DOHH2 (cell line): ENCODE results near the gene PLCL1.

Experiments used
- H3F3A ChIP-seq: fragments of 200-600 bp; sonication (generic), shearing (Covaris generic); 2 replicates; pipeline ENCODE4 v1.6.0; 2016; ENCODE audit warnings: antibody characterized with exemption, mild to moderate bottlenecking; ENCODE audit not compliant: control insufficient read depth, insufficient read depth
- H3K27ac ChIP-seq: fragments of 200-600 bp; sonication (generic); 2 replicates; pipeline ENCODE4 v1.5.1; 2014; ENCODE audit warnings: low read depth, mild to moderate bottlenecking, low read length, moderate library complexity
- H3K27me3 ChIP-seq: fragments of 200-600 bp; sonication (generic); 2 replicates; pipeline ENCODE4 v1.6.1; 2014; ENCODE audit warnings: mild to moderate bottlenecking, low read length, mixed read lengths; ENCODE audit not compliant: control insufficient read depth
- H3K36me3 ChIP-seq: fragments of 200-600 bp; sonication (generic); 2 replicates; pipeline ENCODE4 v1.6.1; 2014; ENCODE audit warnings: mild to moderate bottlenecking, low read length, moderate library complexity, mixed read lengths; ENCODE audit not compliant: control insufficient read depth
- H3K4me1 ChIP-seq: fragments of 200-600 bp; sonication (generic); 2 replicates; pipeline ENCODE4 v1.6.1; 2014; ENCODE audit warnings: mild to moderate bottlenecking, low read length, mixed read lengths; ENCODE audit not compliant: control insufficient read depth
- H3K4me2 ChIP-seq: fragments of 200-600 bp; sonication (generic); 2 replicates; pipeline ENCODE4 v1.6.0; 2014; ENCODE audit warnings: mild to moderate bottlenecking, low read length, moderate library complexity
- H3K4me3 ChIP-seq: fragments of 200-600 bp; sonication (generic); 2 replicates; pipeline ENCODE4 v1.5.1; 2014; ENCODE audit warnings: mild to moderate bottlenecking, low read length, mixed read lengths
- H3K79me2 ChIP-seq: fragments of 200-600 bp; sonication (generic); 2 replicates; pipeline ENCODE4 v1.6.1; 2014; ENCODE audit warnings: mild to moderate bottlenecking, low read length, mixed read lengths; ENCODE audit not compliant: control insufficient read depth
- H3K9me2 ChIP-seq: fragments of 200-600 bp; sonication (generic); replicated peaks from 2 replicates; pipeline ENCODE4 v1.6.1; 2014; ENCODE audit warnings: mild to moderate bottlenecking, low read length, mixed read lengths; ENCODE audit not compliant: control insufficient read depth
- H3K9me3 ChIP-seq: fragments of 200-600 bp; sonication (generic); 2 replicates; pipeline ENCODE4 v1.6.1; 2014; ENCODE audit warnings: antibody characterized with exemption, low read length, mixed read lengths; ENCODE audit not compliant: control insufficient read depth, insufficient read depth
- H4K20me1 ChIP-seq: fragments of 200-600 bp; sonication (generic); 2 replicates; pipeline ENCODE4 v1.6.0; 2014; ENCODE audit warnings: low read depth, mild to moderate bottlenecking, antibody characterized with exemption, low read length, moderate library complexity; ENCODE audit not compliant: control insufficient read depth, insufficient read depth
- CTCF ChIP-seq: fragments of 200-600 bp; sonication (generic); IDR thresholded peaks from one replicate; pipeline ENCODE4 v1.5.1; 2014; ENCODE audit warnings: antibody characterized with exemption, mild to moderate bottlenecking, low read depth, low read length; ENCODE audit not compliant: poor library complexity, severe bottlenecking
- EZH2phosphoT487 ChIP-seq: fragments of 200-600 bp; sonication (generic); IDR thresholded peaks from 2 replicates; pipeline ENCODE4 v1.6.1; 2017; ENCODE audit warnings: borderline replicate concordance, mild to moderate bottlenecking, antibody characterized with exemption, low read length, moderate library complexity, mixed read lengths

The PLCL1 gene

GRCh38 chr2:198097630-198098029 is 293.2 kb downstream of the PLCL1 start:
- H3F3A ChIP-seq: no peaks in the 10 kb centered on the region
- H3K4me3 ChIP-seq: no peak overlapping the region
- H3K27ac ChIP-seq: no peak overlapping the region
- H3K79me2 ChIP-seq: no peaks in the 10 kb centered on the region
- H3K9me2 ChIP-seq: no peaks in the 10 kb centered on the region
- H3K9me3 ChIP-seq: no peaks in the 10 kb centered on the region
- H3K4me2 ChIP-seq: no peak overlapping the region
- H3K27me3 ChIP-seq: no peaks in the 10 kb centered on the region; the same call in 1 of the 2 replicates
- H3K4me1 ChIP-seq: no peaks in the 10 kb centered on the region
- TF ChIP-seq CTCF (no peak), EZH2phosphoT487 (no peak)
- H4K20me1 ChIP-seq: no peaks in the 10 kb centered on the region
- H3K36me3 ChIP-seq: no peaks in the 10 kb centered on the region

- no peaks in the 10 kb centered on the region for H3F3A ChIP-seq
- H3K36me3 ChIP-seq: no peaks in the 10 kb centered on the region
- no peaks in the 10 kb centered on the region; the same call in 1 of the 2 replicates for H3K27me3 ChIP-seq
- no peak for TF ChIP-seq EZH2phosphoT487
- no peak for TF ChIP-seq CTCF
- H3K4me3 ChIP-seq: no peak overlapping the region
- H3K79me2 ChIP-seq: no peaks in the 10 kb centered on the region
- H3K4me2 ChIP-seq: no peak overlapping the region
- H3K9me3 ChIP-seq: no peaks in the 10 kb centered on the region
- no peak overlapping the region for H3K27ac ChIP-seq
- no peaks in the 10 kb centered on the region for H4K20me1 ChIP-seq
- H3K4me1 ChIP-seq: no peaks in the 10 kb centered on the region
- no peaks in the 10 kb centered on the region for H3K9me2 ChIP-seq
Observed at GRCh38 chr2:198098386-198098785, 294.0 kb downstream of the PLCL1 start.

DNA sequence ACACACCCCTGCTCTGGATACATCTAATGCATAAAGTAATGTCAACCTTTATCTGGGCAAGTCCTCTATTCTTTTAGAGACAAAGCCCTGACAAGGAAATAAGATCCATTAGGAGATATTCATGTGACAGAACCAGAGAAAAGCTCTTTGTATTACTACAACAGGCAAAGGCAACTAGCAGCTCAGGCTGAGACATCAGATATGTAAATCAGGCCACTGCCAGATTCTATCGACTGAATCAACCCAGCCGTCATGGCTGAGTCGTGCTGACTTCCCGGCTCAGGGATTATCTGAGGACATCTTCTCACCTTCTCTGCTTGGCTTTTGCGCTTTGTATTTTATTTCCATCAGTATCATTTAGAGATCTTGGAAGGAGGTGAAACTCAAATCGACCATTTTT is 294.5 kb downstream of the PLCL1 start:
- no peaks in the 10 kb centered on the region for H4K20me1 ChIP-seq
- H3K4me2 ChIP-seq: no peak overlapping the region
- no peak for TF ChIP-seq CTCF
- no peak for TF ChIP-seq EZH2phosphoT487
- no peaks in the 10 kb centered on the region for H3K9me2 ChIP-seq
- no peak overlapping the region for H3K27ac ChIP-seq
- H3K9me3 ChIP-seq: no peaks in the 10 kb centered on the region
- no peaks in the 10 kb centered on the region for H3K4me1 ChIP-seq
- no peaks in the 10 kb centered on the region; the same call in 1 of the 2 replicates for H3K27me3 ChIP-seq
- H3K79me2 ChIP-seq: no peaks in the 10 kb centered on the region
- no peaks in the 10 kb centered on the region for H3F3A ChIP-seq
- no peaks in the 10 kb centered on the region for H3K36me3 ChIP-seq
- no peak overlapping the region for H3K4me3 ChIP-seq

DNA sequence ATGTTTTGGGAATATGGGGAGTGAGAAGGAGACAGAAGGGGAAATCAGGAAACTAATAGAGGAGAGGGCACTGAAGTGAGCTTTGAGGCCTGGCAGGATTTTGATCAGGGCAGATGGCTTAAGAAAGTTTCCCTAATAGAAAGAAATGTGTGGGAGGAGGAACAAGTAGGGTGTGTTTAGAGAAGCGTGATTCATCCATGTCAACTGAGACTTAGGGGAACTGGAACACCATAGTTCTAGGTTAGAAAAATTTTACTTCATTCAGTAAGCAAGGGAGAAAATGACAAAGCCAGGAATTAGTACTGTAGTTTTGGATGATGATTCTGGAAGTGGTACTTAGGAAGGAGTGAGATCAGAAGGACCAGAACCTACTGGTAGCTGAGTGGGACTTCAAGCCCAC is 296.0 kb downstream of the PLCL1 start:
- H3K36me3 ChIP-seq: no peaks in the 10 kb centered on the region
- H3K27me3 ChIP-seq: no peaks in the 10 kb centered on the region; the same call in 1 of the 2 replicates
- H3K79me2 ChIP-seq: no peaks in the 10 kb centered on the region
- H3K4me3 ChIP-seq: no peak overlapping the region
- H3K27ac ChIP-seq: no peak overlapping the region
- H3K4me2 ChIP-seq: no peak overlapping the region
- no peak for TF ChIP-seq CTCF
- no peak for TF ChIP-seq EZH2phosphoT487
- H3K9me3 ChIP-seq: no peaks in the 10 kb centered on the region
- H3K4me1 ChIP-seq: no peaks in the 10 kb centered on the region
- no peaks in the 10 kb centered on the region for H4K20me1 ChIP-seq
- no peaks in the 10 kb centered on the region for H3K9me2 ChIP-seq
- no peaks in the 10 kb centered on the region for H3F3A ChIP-seq
